HEK293 (cell line): Measurements from ENCODE around the gene DSCAML1.
A peak's percentile ranks its signal among the peaks of the same experiment; 100 is the strongest.

Source experiments
- CTCF ChIA-PET: fragments of 350-600 bp; formaldehyde crosslinking; extraction: SDS; loops from one replicate; lab custom pipeline; 2021; ENCODE audit warnings: antibody characterized with exemption; lab: Yijun Ruan, JAX
- POLR2A ChIA-PET: fragments of 300-600 bp; formaldehyde crosslinking; extraction: SDS; loops from one replicate; lab custom pipeline; 2020; ENCODE audit warnings: antibody characterized with exemption, inconsistent platforms; lab: Yijun Ruan, JAX
- H3K27ac ChIP-seq: fragments of 200-500 bp; sonication (Bioruptor generic); 2 replicates; pipeline ENCODE4 v1.5.1; 2014; ENCODE audit warnings: low read depth, low read length, control low read depth, inconsistent platforms; ENCODE audit errors: extremely low read depth
- H3K36me3 ChIP-seq, 2 experiments: fragments of 200-500 bp in 1 of 2; sonication (Bioruptor generic) in 1 of 2; 1 replicate in 1 of 2; 2 replicates in 1 of 2; pipeline ENCODE4 v1.5.1; 2014 to 2017; ENCODE audit warnings: inconsistent platforms in 2 of 2, low read length in 2 of 2; ENCODE audit not compliant: control insufficient read depth in 2 of 2, insufficient read depth in 1 of 2
- H3K4me1 ChIP-seq: fragments of 200-500 bp; sonication (Bioruptor generic); 2 replicates; pipeline ENCODE4 v1.5.1; 2014; ENCODE audit warnings: mild to moderate bottlenecking, low read length, inconsistent platforms; ENCODE audit not compliant: control insufficient read depth, insufficient read depth
- H3K4me3 ChIP-seq: 2 replicates; pipeline ENCODE4 v1.5.1; 2011; ENCODE audit warnings: low read depth, mild to moderate bottlenecking, control low read depth, low read length, moderate library complexity
- H3K9me3 ChIP-seq: fragments of 200-500 bp; sonication (Bioruptor generic); 2 replicates; pipeline ENCODE4 v1.5.1; 2014; ENCODE audit warnings: low read depth, low read length, inconsistent platforms; ENCODE audit not compliant: control insufficient read depth, insufficient read depth
- CTCF ChIP-seq: fragments of 450-650 bp; formaldehyde crosslinking; IDR thresholded peaks from 2 replicates; pipeline ENCODE4 v1.5.1; 2016; ENCODE audit warnings: missing biosample characterization, missing genetic modification characterization
- EGR2 ChIP-seq: fragments of 450-650 bp; formaldehyde crosslinking; IDR thresholded peaks from 2 replicates; pipeline ENCODE4 v1.5.1; 2016; ENCODE audit warnings: low read depth, missing biosample characterization, missing genetic modification characterization
- KLF1 ChIP-seq: fragments of 450-650 bp; formaldehyde crosslinking; IDR thresholded peaks from 2 replicates; pipeline ENCODE4 v1.5.1; 2016; ENCODE audit warnings: missing biosample characterization, missing genetic modification characterization
- KLF17 ChIP-seq: fragments of 450-650 bp; formaldehyde crosslinking; IDR thresholded peaks from 2 replicates; pipeline ENCODE4 v1.5.1; 2016; ENCODE audit warnings: missing biosample characterization, missing genetic modification characterization
- KLF9 ChIP-seq: fragments of 450-650 bp; formaldehyde crosslinking; IDR thresholded peaks from 2 replicates; pipeline ENCODE4 v1.5.1; 2016; ENCODE audit warnings: missing biosample characterization, missing genetic modification characterization, low read depth
- PATZ1 ChIP-seq: fragments of 450-650 bp; formaldehyde crosslinking; IDR thresholded peaks from 2 replicates; pipeline ENCODE4 v1.5.1; 2016; ENCODE audit warnings: missing biosample characterization, missing genetic modification characterization
- ZFHX2 ChIP-seq: fragments of 450-650 bp; formaldehyde crosslinking; conservative IDR thresholded peaks from 2 replicates; pipeline ENCODE4 v1.5.1; 2016; ENCODE audit warnings: missing biosample characterization, missing genetic modification characterization
- ZIC2 ChIP-seq: fragments of 450-650 bp; formaldehyde crosslinking; IDR thresholded peaks from 2 replicates; pipeline ENCODE4 v1.5.1; 2016; ENCODE audit warnings: missing biosample characterization, missing genetic modification characterization
- ZNF121 ChIP-seq: fragments of 450-650 bp; formaldehyde crosslinking; IDR thresholded peaks from 2 replicates; pipeline ENCODE4 v1.5.1; 2016; ENCODE audit warnings: missing biosample characterization, missing genetic modification characterization
- ZNF18 ChIP-seq: fragments of 450-650 bp; formaldehyde crosslinking; IDR thresholded peaks from 2 replicates; pipeline ENCODE4 v1.5.1; 2016; ENCODE audit warnings: missing biosample characterization, missing genetic modification characterization
- ZNF2 ChIP-seq: fragments of 450-650 bp; formaldehyde crosslinking; IDR thresholded peaks from 2 replicates; pipeline ENCODE4 v1.5.1; 2016; ENCODE audit warnings: missing biosample characterization, missing genetic modification characterization
- ZNF398 ChIP-seq: fragments of 450-650 bp; formaldehyde crosslinking; IDR thresholded peaks from 2 replicates; pipeline ENCODE4 v1.5.1; 2017; ENCODE audit warnings: missing biosample characterization, missing genetic modification characterization
- ZNF423 ChIP-seq: fragments of 450-650 bp; formaldehyde crosslinking; IDR thresholded peaks from 2 replicates; pipeline ENCODE4 v1.5.1; 2016; ENCODE audit warnings: missing biosample characterization, missing genetic modification characterization
- ZNF654 ChIP-seq: fragments of 450-650 bp; formaldehyde crosslinking; IDR thresholded peaks from 2 replicates; pipeline ENCODE4 v1.5.1; 2016; ENCODE audit warnings: low read depth, missing biosample characterization, missing genetic modification characterization
- ZSCAN4 ChIP-seq: fragments of 450-650 bp; formaldehyde crosslinking; IDR thresholded peaks from 2 replicates; pipeline ENCODE4 v1.5.1; 2017; ENCODE audit warnings: missing biosample characterization, missing genetic modification characterization

Gene DSCAML1

GRCh38 chr11:117809236-117810055 lies 12.4 kb upstream of the DSCAML1 start:
- ChIA-PET POLR2A (no interaction called here), CTCF (interaction anchor here (0.6 to 6.3 kb wide), 31 partner anchors 8 to 760 kb away, joined by 3 to 131 read pairs (median 4); partner anchors contain the start of gene DSCAML1)
- Histone ChIP-seq H3K9me3 (no peaks in the 10 kb centered on the region), H3K4me1 (peaks cover 3% of the 10 kb centered on the region; the same call in 1 of the 2 replicates), H3K4me3 (no peak overlapping the region), H3K36me3 (no peaks in the 10 kb centered on the region), H3K27ac (no peak overlapping the region)
- TF ChIP-seq KLF17 (tag by site-specific recombination) (peak; percentile 77; the same call in 1 of the 2 replicates), PATZ1 (tag by site-specific recombination) (no peak), ZNF398 (tag by site-specific recombination) (peak; percentile 55), CTCF (tag by site-specific recombination) (peak; percentile 68), ZNF18 (no peak), KLF1 (tag by site-specific recombination) (peak; percentile 83), ZNF2 (tag by site-specific recombination) (peak; percentile 63; the same call in 1 of the 2 replicates), ZNF121 (tag by site-specific recombination) (no peak), ZNF654 (tag by site-specific recombination) (peak; percentile 71), ZFHX2 (tag by site-specific recombination) (peak; percentile 76), ZIC2 (tag by site-specific recombination) (peak; percentile 16; the same call in 1 of the 2 replicates), ZNF423 (tag by site-specific recombination) (no peak), EGR2 (tag by site-specific recombination) (peak; percentile 72), KLF9 (0 out of 2 replicates have a peak, but pooled peaks have one; percentile 18), ZSCAN4 (peak; percentile 69)
